Measurements from ENCODE around the gene FKBP14. TPM values are rescaled to one million over a fixed set of nuclear protein-coding genes. Genes with fewer than 3 reads are reported as not detected.

FKBP14 gene
- total and polyA plus RNA-seq, 7 donors, result 0.97 to 5.0 (median 4.1) TPM

DNA sequence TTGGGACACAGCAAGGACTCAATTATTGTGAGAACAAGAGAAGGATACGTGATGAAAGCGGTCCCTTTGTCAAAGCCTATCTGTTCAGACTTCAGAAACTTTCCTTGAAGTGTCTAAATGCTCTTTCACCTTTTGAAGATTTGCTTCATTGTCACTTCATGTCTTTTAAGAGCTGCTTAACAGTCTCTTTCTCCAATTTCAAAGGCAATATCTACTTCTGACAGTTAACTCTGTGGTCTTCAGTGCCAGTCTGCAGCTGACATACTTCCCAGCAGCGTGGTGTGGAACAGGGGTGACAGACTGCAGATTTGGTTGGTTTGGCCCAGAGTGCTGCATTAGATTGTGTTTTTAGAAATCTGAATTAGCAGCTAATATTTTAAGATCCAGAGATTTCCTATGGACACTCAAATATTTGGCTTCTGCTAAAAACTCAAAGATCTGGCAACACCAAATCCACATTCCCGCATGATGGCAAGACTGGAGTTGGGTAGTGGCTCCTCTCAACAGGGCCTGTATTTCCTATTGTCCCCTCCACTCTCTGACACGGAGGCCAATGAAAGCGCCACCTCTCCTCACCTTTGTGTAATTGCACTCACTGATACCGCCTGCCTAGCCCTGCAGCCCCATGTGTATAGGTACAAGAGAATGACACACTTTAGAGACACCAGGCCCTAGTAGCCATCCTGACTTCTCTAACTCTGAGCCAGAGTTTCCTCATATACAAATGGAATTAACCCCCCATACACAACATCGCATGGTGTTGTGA, 48.4 kb downstream of the FKBP14 start:
- H3K27me3 ChIP-seq (ENCODE audit: insufficient read depth in 3 of 3, low read length in 2 of 3), result no peaks in the 10 kb centered on the region
- H3K4me1 ChIP-seq, result no peaks in the 10 kb centered on the region
- TF ChIP-seq, protein P1, sequence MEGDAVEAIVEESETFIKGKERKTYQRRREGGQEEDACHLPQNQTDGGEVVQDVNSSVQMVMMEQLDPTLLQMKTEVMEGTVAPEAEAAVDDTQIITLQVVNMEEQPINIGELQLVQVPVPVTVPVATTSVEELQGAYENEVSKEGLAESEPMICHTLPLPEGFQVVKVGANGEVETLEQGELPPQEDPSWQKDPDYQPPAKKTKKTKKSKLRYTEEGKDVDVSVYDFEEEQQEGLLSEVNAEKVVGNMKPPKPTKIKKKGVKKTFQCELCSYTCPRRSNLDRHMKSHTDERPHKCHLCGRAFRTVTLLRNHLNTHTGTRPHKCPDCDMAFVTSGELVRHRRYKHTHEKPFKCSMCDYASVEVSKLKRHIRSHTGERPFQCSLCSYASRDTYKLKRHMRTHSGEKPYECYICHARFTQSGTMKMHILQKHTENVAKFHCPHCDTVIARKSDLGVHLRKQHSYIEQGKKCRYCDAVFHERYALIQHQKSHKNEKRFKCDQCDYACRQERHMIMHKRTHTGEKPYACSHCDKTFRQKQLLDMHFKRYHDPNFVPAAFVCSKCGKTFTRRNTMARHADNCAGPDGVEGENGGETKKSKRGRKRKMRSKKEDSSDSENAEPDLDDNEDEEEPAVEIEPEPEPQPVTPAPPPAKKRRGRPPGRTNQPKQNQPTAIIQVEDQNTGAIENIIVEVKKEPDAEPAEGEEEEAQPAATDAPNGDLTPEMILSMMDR (IDR thresholded peaks at IDR 0.05), result no peak
- no peaks in the 10 kb centered on the region for H3K9me3 ChIP-seq
- intact Hi-C loops (cut with DNase I), result no loop called here
- ATAC-seq (no peak), DNase-seq (no peak)
- no peak overlapping the region for H3K27ac ChIP-seq
- H3K4me3 ChIP-seq, result no peak overlapping the region
- 89 to 95% (median 90%) methylated on average over 8 of the region's 8 CpGs for WGBS, 3 donors
- H3K36me3 ChIP-seq (ENCODE audit: insufficient read depth in 1 of 2, low read depth in 1 of 2), result no peaks in the 10 kb centered on the region

DNA sequence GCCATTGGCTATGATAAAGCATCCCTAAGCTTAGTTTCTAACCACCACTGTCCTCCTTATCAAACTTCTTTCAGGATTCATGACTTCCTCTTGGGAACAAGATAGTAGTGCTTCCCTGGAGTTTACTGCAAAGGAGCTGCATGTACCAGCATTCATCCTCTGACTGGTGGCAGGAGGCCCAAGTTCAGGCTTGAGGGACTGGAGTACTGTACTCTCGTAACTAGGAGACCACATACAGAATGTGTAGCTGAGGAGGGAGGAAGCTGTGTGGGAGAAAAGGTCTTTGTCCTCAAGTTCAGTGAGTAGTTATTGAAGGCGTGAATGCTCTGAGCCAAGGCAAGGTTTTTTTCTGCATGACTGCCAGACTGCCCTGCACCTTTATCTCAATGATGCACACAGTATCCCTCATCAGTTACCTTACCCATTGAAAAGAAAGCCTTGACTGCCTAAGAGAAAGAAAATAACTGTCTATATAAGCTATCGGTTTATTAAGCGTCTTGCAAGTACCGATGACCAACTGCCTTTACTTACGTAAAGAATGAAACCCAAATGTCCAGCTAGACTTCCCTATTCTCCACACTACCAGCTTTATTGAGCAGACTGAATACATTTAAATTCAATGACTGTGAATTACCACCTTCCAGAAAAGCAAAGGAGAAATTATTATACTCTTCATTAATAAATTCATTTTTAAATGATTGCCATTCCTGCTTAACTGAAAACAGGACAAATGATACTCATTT, 49.7 kb downstream of the FKBP14 start:
- Histone ChIP-seq H3K4me3 (no peak overlapping the region), H3K27me3 (ENCODE audit: insufficient read depth in 3 of 3, low read length in 2 of 3) (no peaks in the 10 kb centered on the region), H3K27ac (no peak overlapping the region), H3K9me3 (no peaks in the 10 kb centered on the region), H3K36me3 (ENCODE audit: insufficient read depth in 1 of 2, low read depth in 1 of 2) (no peaks in the 10 kb centered on the region), H3K4me1 (no peaks in the 10 kb centered on the region)
- intact Hi-C loops (cut with DNase I), result no loop called here
- 76 to 88% (median 84%) methylated on average over 6 of the region's 6 CpGs for WGBS, 3 donors
- DNase-seq, result no peak
- no peak for ATAC-seq
- TF ChIP-seq, protein P1 (IDR thresholded peaks at IDR 0.05), result no peak

DNA sequence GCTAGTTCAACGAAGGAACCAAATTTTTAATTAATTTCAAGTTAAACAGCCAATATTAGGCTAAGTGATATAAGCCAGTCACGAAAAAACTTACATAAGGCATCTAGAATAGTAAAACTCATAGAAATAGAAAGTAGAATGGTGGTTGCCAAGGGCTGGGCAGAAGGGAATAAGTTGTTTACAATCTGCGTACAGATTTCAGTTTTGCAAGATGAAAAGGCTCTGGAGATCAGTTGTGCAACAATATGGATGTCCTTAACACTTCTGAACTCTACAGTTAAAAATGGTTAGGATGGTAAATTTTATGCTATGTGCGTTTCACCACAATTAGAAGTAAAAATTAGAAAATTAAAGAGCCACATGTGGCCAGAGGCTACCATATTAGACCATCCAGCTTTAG, 50.2 kb downstream of the FKBP14 start:
- 83 to 90% (median 89%) methylated on average over 4 of the region's 4 CpGs for WGBS, 3 donors
- H3K27ac ChIP-seq, result no peak overlapping the region
- H3K4me3 ChIP-seq, result no peak overlapping the region

DNA sequence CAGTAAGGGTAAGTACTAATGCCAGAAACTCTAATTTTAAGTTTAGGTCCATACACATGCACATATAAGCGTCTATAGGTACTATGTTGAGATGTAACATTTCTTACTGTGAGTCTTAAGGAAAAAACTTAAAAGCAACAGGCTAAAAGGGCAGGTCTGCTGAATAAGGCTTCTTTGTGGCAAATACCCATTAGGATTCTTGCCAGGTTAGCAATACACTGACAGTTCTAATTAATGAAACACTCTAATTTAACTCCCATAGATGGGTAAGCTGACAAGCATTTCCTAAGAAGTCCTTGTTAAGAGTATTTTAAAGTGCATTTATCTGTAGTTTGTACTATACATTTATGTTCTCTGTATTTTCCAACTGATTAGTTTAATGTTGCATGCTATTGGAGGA, 50.9 kb downstream of the FKBP14 start:
- Histone ChIP-seq H3K36me3 (ENCODE audit: insufficient read depth in 1 of 2, low read depth in 1 of 2) (no peaks in the 10 kb centered on the region), H3K4me3 (no peak overlapping the region), H3K27me3 (ENCODE audit: insufficient read depth in 3 of 3, low read length in 2 of 3) (no peaks in the 10 kb centered on the region), H3K9me3 (no peaks in the 10 kb centered on the region), H3K27ac (no peak overlapping the region), H3K4me1 (no peaks in the 10 kb centered on the region)
- DNase-seq (no peak), ATAC-seq (no peak)
- WGBS, 3 donors, result 91 to 98% (median 96%) methylated on average over 1 of the region's 1 CpG
- TF ChIP-seq, protein P1 (IDR thresholded peaks at IDR 0.05), result no peak
- intact Hi-C loops (cut with DNase I), result no loop called here

More for the DNA sequence above, 50.2 kb downstream of the FKBP14 start:
- ATAC-seq (no peak), DNase-seq (no peak)
- Histone ChIP-seq H3K9me3 (no peaks in the 10 kb centered on the region), H3K36me3 (ENCODE audit: insufficient read depth in 1 of 2, low read depth in 1 of 2) (no peaks in the 10 kb centered on the region), H3K27me3 (ENCODE audit: insufficient read depth in 3 of 3, low read length in 2 of 3) (no peaks in the 10 kb centered on the region), H3K4me1 (no peaks in the 10 kb centered on the region)
- intact Hi-C loops (cut with DNase I), result no loop called here
- TF ChIP-seq, protein P1 (IDR thresholded peaks at IDR 0.05), result no peak

Measured in psoas muscle (tissue), 8 donors.